LNCaP clone FGC (cell line): ENCODE results near the gene EVI2A.

ENCODE experiments used
- DNase-seq: peaks from one replicate; pipeline ENCODE4 v3.0.0-alpha.2; 2011; ENCODE audit warnings: low read depth
- H3K4me3 ChIP-seq: 2 replicates; pipeline ENCODE4 v1.5.1; 2011; ENCODE audit warnings: mild to moderate bottlenecking, low read depth, low read length, control low read depth
- CTCF ChIP-seq: IDR thresholded peaks from 2 replicates; pipeline ENCODE4 v1.5.1; 2012; ENCODE audit warnings: mild to moderate bottlenecking; ENCODE audit not compliant: control insufficient read depth, insufficient read depth; ENCODE audit errors: extremely low read depth

EVI2A gene

DNA sequence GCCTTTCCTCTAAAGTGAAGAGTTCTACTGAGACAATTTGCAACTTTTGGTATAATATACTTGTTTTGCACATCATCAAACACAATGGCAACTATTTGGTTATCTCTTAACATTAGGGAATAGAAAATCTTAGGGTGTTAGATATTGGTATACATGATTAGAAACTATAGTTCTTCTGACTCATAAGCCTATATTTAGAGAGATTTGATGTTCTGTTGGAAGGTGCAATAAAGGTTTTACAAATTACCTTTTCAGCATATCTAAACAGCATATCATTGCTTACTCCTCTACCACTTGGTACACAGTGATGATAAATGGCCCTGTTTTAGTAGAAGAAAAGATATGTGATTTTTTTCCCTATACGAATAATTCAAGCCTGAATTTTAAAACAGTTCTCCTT, 13.8 kb downstream of the EVI2A start:
- no peak for DNase-seq
- no peak overlapping the region for H3K4me3 ChIP-seq
- TF ChIP-seq CTCF = no peak

DNA sequence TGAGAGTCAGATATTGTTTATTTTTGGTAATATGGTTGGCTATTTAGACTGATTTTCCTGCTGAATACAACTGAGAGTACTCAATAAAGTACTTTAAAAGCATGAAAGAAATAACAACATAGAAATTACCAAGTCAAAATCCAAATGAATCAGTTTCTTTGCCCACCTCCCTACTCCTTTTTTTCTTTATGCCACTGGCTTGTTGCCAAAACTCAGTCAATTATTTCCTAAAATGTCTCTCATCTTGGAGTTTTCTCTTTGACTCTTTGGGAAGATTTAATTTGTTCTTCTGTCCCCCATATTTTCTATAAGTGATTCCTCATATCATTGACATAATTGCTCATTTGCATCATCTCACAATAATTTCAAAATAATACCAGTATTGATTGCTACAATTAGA, 21.8 kb downstream of the EVI2A start:
- TF ChIP-seq CTCF = no peak
- H3K4me3 ChIP-seq = no peak overlapping the region
- no peak for DNase-seq

DNA sequence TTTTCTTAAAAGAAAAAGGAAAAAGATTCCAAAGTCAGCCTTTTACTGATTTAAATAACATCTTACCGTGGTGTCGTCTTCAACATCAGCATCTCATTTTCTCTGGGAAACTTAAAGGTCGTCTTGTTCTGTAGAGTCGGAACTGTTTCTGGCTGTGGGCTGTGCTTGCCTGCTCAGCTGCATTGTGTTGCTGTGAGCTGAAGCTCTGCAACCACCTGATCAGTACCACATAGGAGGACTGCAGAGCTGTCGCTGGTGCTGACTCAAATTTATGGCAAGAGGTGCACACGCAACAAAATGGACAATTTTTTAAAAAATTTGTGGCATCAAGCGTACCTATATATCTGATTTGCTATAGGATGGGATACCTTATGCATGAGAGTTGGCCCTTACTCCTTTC, 24.3 kb downstream of the EVI2A start, which contains the start of gene OMG:
Gene OMG, minus strand, starts transcription at position 150 of the 400 bp plus-strand sequence. CDS start 908 bp downstream, outside the sequence.
- H3K4me3 ChIP-seq = no peak within 1 kb of the TSS
- DNase-seq = no peak
- no peak for TF ChIP-seq CTCF

DNA sequence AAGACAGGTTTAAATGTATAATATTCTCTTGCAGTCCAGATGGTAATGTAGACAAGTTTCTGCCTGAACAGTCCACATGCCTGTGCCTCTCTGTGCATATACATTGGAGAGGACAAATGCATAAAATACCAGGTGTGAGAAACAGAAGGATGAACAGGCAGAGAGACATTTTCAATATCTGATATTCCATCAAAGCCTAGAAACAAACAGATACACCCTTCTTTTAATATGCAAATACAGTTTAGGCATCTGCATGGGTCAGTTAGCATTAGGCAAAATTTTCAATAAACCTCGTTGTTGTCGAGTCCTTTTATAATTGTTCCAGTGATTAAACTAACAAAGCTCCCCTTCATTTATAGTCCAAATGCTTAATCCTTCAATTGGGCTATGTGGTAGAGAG, 25.3 kb downstream of the EVI2A start:
- H3K4me3 ChIP-seq = no peak overlapping the region
- DNase-seq = no peak
- TF ChIP-seq CTCF = no peak

GRCh38 chr17:31295489-31295871, 25.9 kb downstream of the EVI2A start:
- TF ChIP-seq CTCF = no peak
- H3K4me3 ChIP-seq = no peak overlapping the region
- DNase-seq = no peak

DNA sequence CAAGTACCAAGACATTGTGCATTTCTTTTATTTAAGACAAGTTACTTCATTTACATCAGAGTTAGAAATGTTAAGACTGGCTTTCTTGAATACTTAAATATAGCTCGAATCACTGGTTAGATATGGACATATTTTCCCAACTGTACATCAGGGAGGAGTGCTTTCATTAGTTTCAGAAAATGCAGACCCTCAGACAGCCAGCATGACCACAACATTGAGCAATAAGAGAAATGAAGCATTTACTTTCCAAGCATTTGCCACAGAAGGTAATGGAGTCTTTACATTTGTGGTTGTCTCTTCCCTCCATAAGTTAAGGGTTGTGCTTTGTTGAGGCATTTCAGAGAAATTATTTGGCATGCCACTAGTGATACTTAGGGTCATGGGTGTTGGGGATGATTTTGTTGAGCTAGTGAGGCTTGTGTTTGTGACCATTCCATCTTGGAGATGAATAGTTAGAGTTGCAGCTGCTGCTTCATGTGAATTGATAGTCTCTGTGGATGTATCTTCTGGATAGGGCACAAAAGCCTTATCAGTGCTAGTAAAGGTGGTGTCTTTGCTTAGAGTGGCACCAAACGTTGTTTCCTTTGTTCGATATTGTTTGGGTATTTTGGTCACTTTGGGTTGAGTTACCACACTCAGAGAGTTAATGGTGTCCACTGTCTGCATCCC, 26.5 kb downstream of the EVI2A start:
- no peak overlapping the region for H3K4me3 ChIP-seq
- no peak for DNase-seq
- TF ChIP-seq CTCF = no peak

DNA sequence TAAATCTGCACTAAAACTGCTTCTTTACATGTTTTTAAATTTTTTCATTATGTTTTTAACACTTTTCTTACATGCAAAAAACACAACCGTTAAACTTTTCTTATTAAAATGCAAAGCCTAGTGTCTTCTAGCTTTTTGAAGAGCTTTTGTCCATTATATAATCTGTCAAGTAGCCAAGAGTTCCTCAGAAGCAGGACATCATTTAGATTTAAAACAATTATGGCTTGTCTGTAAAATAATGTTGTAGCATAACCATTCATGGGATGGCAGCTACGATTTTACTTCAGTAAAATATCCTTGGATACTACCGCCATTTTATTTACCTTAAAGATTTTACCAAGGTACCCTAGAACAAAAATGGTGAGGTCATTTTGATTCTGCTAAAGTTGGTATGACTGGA, 27.2 kb downstream of the EVI2A start:
- H3K4me3 ChIP-seq = no peak overlapping the region
- no peak for DNase-seq
- no peak for TF ChIP-seq CTCF
